HG02884 (cell line): ENCODE results near the gene ASIC5.
"Not testable (repeated sequence)": the region's sequence is repeated elsewhere in the genome, so short reads cannot be mapped to it uniquely, and the experiment has no call there.

ENCODE experiments used
- ATAC-seq: cut with Tn5 transposase; IDR thresholded peaks from one replicate; pipeline ENCODE4 v1.9.1; 2021; ENCODE audit warnings: mild to moderate bottlenecking, moderate library complexity; ENCODE audit not compliant: unreplicated experiment

ASIC5 gene, protein sequence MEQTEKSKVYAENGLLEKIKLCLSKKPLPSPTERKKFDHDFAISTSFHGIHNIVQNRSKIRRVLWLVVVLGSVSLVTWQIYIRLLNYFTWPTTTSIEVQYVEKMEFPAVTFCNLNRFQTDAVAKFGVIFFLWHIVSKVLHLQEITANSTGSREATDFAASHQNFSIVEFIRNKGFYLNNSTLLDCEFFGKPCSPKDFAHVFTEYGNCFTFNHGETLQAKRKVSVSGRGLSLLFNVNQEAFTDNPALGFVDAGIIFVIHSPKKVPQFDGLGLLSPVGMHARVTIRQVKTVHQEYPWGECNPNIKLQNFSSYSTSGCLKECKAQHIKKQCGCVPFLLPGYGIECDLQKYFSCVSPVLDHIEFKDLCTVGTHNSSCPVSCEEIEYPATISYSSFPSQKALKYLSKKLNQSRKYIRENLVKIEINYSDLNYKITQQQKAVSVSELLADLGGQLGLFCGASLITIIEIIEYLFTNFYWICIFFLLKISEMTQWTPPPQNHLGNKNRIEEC

GRCh38 chr4:155866177-155866576 lies at the start of gene ASIC5:
TSS of gene ASIC5 (minus strand) at chr4:155866277. CDS start at chr4:155866226, 51 bp downstream.
- ATAC-seq: no peak

- no peak for ATAC-seq
Observed at GRCh38 chr4:155914782-155915181, 48.7 kb upstream of the ASIC5 start.

DNA sequence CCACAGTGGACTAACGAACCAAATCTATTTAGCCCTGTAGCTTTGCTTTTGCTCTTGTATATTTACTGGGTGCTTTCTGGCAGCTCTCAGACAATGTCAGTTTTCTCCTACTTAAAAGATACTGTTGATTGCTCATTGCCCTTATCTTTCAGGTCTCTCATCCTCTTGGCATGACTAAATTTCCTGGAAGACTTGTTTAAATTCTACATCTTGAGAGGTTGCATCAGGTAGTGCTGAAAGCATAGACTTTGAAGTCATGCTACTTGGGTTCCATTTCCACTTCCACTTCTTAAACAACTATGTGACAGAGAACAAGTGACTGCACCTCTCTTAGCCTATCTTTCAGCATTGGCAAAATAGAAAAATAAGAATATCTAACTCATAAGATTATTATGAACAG lies 45.8 kb upstream of the ASIC5 start:
- ATAC-seq: no peak

GRCh38 chr4:155909615-155910226 lies 43.6 kb upstream of the ASIC5 start:
- no peak for ATAC-seq

DNA sequence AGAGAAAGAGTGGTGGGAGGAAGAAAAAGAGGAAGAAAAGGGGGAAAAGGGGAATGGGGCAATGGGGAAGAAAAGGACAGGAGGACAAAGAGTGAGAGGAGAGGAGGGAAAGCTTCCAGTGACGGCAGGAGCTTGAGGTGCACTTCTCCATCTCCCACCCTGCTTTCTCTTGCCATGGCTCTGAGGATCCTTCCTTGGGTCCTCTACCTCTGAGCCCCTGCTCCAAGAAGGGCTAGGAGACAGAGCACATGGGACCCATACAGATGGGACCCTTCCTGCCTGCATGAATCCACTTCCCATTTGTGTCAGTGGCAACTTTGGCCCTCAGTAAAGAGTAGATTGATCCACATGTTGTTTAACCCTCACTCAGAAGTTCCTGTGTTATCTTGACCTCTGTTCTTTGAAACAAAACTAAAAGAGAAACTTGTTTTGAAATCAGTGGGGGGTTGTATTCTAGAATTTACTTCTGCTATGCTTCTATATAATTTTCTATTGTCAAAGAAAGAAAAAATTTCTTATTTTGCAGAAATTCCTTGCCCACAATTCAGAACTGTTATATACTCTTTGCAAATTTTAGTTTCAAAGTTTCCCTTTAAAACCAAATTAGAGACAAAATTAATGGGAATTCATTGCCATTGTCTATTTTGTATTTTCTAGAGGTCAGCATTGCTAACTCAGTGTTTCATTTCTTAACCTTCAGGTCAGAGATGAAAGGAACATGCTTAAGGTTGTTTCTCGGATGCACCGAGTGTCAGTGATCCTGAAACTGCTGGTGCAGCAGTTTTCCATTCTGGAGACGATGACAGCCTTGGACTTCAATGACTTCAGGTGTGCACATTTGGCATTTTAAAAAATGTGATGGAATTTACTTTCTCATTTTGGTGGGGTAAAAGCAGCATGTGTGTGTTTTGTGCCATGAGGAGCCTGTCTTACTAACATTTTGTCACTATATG lies 42.4 kb upstream of the ASIC5 start:
- ATAC-seq: peak; percentile 50

DNA sequence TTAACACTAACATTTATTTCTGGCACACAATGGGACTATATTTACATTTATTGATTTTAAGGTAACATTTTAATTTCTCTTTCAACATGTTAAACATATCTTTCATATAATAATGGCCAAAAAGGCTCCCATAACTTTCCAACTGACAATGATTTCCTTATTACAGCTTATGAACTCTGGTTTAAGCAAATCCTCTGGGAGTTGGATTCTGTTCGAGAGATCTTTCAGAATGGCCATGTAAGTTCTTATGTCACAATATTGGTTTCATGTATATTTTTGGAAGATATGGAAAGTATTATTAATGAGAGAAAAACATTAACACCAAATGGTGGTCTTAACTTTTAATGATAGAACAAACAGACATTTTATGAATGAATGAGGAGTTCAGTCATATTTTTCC lies 41.5 kb upstream of the ASIC5 start:
- ATAC-seq: no peak

DNA sequence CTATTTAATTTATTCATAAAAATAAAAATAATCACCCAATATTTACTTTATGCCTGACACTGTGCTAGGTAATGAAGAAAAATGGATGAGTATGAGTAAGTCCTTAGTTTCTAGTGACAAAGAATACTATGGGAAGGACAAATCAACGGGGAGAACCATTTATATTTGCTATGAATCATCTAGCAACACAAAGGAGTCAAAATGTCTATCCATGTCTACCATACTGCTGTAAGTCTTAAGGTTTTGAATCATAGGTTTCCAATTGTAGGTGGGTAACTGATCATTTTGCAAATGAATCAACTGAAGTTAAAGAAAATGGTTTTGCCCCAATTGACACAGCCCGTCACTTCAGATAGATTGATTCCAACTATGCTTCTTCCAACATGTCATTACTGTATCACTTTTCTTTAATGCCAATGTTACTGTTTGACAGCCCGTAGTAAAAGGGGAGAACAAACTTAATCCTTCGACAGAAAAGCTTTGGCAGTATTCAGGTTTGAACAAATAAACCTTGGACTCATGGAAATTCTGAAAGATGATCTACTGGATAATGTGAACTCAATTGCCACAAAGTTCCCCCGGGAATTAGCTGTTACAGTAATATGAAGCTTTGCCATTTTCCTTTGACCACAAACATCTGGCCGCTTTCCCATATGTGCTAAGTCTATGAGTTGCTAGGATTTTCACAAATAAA lies 40.6 kb upstream of the ASIC5 start:
- ATAC-seq: no peak

GRCh38 chr4:155904331-155904730 lies 38.3 kb upstream of the ASIC5 start:
- ATAC-seq: no peak

- no peak for ATAC-seq
Observed at GRCh38 chr4:155903453-155903852, 37.4 kb upstream of the ASIC5 start, which contains the start of gene TDO2. TSS of gene TDO2 (plus strand) at chr4:155903696. CDS start at chr4:155903759, 63 bp downstream.

- no peak for ATAC-seq
Observed at GRCh38 chr4:155901013-155901412, 34.9 kb upstream of the ASIC5 start.

- no peak for ATAC-seq
Observed at GRCh38 chr4:155900381-155900780, 34.3 kb upstream of the ASIC5 start.

DNA sequence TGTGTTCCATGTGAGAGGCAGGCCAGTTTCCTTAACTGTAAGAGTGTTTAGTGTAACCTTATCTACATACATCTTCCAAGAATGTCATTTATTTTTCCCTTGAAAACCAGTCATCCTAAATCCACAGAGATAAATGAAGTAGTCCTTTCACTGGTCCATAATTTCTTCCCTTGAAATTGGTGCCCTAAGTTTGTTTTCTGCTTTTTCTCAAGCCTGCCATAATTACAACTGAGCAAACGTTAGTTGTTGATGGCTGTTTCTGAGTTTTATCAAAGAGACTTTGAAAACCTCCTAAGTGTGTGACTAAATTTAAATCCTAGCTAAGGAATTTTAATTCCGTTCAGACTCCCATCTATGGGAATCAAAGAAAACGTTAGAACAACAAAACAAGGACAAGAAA lies 33.8 kb upstream of the ASIC5 start:
- no peak for ATAC-seq

DNA sequence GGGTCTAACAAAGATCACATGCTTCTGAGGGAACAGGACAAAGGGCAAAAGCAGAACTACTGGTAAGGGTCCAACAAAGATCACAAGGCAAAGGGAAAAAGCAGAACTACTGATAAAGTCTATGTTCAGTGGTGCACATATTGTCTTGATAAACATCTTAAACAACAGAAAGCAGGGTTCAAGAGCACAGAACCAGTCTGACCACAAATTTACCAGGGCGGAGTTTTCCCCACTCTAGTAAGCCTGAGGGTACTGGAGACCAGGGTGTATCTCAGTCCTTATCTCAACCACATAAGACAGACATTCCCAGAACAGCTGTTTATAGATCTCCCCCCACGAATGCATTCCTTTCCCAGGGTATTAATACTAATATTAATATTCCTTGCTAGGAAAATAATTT lies 32.3 kb upstream of the ASIC5 start:
- not testable (repeated sequence) for ATAC-seq

DNA sequence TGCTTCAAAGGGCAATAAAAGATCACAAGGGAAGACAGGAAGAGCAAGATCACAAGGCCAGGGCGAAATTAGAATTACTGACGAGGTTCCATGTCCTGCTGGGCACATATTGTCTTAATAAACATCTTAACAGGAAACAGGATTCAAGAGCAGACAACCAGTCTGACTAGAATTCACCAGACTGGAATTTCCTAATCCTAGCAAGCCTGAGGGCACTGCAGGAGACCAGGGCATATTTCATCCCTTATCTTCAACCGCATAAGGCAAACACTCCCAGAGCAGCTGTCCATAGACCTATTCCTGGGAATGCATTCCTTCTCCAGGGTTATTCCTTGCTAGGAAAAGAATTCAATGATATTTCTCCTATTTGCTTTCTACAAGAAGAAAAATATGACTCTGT lies 25.0 kb upstream of the ASIC5 start:
- ATAC-seq: no peak

DNA sequence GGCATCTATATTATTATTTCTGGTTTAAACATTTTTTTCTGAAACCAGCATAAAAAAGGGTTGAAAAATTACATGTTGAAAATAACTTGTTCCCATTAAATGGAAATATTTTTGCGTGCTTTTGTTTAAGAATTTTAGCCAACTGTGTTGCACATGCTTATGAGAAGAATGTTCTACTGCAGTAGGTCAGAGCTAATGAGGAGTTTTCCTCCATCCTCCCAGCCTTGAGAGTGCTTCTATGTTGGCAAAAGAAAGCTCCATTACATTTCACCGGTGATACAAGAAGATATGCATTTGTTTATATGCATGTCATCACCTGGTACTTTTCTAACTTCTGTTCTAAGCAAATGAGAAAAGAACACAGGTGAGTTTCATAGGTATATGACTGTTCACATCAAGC lies 23.9 kb upstream of the ASIC5 start:
- ATAC-seq: no peak

DNA sequence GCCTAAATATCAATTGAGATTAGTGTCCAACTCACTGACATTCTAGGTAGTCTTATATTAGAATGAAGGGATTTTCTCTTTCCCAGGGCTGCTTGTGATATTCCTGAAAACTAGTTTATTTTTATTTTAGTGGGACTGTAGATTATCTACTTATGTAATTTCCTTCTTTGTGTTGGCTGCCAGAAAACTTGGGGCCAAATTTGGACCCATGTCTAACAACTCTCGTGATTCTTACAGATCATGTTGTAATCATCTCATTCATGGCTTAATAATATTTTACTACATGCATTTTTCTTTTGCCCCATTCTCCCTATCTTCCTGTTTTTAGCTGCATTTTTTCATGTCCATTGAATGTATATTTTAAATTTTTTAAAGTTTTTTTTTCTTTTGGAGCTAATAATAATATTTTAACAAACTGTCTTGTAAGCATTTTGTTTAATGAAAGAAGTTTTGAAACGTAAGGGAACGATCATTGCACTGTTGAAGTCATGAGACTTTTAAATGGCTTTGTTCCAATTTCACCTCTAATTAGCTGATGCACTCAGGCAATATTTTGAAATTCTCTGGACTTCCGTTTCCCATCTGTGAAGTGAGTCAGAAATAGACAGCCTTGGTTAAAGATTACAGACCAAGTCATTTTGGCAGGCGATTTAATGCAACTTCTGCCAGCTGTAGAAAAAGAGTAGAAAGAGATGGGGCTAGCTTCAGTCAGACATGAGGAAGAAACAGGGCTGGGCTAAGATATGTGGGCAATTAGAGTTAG lies 23.1 kb upstream of the ASIC5 start:
- ATAC-seq: no peak

DNA sequence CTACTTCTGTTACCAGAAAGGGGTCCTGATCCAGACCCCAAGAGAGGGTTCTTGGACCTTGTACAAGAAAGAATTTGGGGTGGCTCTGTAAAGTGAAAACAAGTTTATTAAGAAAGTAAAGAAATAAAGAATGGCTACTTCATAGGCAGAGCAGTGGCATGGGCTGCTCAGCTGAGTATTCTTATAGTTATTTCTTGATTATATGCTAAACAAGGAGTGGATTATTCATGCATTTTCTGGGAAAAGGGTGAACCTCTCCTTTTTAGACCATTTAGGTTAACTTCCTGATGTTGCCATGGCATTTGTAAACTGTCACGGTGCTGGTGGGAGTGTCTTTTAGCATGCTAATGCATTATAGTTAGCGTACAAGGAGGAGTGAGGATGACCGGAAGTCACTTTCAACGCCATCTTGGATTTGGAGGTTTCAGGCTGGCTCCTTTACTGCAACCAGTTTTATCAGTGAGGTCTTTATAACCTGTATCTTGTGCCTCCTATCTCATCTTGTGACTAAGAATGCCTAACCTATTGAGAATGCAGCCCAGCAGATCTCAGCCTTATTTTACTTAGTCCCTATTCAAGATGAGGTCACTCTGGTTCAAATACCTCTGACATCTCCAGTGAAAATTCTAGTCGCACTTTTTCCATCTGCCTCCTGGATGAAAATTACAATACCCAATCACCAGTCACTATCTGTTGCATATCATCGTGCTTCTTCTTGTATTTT lies 21.9 kb upstream of the ASIC5 start:
- no peak for ATAC-seq

DNA sequence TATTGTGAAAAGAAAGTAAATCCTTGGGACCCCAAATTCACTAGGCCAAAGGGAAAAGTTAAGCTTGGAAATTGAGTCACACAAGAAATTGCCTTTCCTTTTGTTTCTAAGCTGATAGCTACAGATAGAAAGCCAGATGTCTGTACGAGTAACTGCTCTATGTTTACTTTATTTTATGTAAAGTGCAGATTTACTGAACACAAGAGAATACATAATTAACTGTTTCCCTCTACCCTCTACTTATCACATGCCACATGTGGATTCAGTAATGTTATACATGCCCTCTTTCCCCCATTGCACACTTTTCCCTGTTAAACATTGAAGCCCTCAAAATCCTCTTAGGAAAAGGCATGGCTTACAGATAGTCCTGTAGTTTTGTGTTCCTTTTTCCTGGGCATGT lies 21.0 kb upstream of the ASIC5 start:
- ATAC-seq: no peak

DNA sequence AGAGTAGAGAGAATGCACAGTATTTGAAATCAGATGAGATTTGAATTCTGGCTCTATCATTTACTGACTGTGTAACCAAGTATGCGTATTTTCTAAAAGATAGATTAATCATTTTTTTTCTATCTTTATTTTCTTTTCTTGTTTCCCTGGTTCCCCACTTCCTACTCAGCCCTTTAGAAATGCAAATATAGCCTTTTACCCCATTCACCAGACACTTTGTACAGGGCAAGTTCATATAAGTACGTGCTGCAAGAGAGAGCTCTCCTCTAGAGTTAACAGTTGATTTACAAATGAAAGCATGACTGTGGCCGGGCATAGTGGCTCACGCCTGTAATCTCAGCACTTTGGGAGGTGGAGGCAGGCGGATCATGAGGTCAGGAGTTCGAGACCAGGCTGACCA lies 19.6 kb upstream of the ASIC5 start:
- no peak for ATAC-seq
